ENCODE results near the gene KIT.
"Not testable (repeated sequence)": the region's sequence is repeated elsewhere in the genome, so short reads cannot be mapped to it uniquely, and the experiment has no call there.

The KIT gene

DNA sequence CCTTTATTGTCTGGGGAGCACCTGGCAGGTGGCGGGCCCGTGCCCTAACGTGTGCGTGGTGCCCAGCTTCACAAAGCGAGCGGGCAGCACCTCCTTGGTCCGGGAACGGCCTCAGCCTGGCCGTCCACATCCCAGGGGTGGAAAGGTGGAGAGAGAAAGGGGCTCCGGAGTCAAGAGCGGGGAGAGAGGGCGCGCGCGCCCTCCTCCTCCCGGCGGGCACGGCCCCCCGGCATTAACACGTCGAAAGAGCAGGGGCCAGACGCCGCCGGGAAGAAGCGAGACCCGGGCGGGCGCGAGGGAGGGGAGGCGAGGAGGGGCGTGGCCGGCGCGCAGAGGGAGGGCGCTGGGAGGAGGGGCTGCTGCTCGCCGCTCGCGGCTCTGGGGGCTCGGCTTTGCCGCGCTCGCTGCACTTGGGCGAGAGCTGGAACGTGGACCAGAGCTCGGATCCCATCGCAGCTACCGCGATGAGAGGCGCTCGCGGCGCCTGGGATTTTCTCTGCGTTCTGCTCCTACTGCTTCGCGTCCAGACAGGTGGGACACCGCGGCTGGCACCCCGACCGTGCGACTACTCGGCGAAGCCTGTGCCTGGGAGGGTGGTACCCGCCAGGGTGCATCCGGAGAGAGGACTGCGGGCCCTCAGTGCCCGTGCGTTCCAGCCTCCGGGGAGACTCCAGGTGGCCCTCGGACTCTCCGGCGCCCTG lies at the start of gene KIT:
TSS of gene KIT (plus strand) at position 407 of the 701 bp plus-strand sequence. CDS start at position 465, 58 bp downstream.
- TF ChIP-seq, protein P1, sequence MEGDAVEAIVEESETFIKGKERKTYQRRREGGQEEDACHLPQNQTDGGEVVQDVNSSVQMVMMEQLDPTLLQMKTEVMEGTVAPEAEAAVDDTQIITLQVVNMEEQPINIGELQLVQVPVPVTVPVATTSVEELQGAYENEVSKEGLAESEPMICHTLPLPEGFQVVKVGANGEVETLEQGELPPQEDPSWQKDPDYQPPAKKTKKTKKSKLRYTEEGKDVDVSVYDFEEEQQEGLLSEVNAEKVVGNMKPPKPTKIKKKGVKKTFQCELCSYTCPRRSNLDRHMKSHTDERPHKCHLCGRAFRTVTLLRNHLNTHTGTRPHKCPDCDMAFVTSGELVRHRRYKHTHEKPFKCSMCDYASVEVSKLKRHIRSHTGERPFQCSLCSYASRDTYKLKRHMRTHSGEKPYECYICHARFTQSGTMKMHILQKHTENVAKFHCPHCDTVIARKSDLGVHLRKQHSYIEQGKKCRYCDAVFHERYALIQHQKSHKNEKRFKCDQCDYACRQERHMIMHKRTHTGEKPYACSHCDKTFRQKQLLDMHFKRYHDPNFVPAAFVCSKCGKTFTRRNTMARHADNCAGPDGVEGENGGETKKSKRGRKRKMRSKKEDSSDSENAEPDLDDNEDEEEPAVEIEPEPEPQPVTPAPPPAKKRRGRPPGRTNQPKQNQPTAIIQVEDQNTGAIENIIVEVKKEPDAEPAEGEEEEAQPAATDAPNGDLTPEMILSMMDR (IDR thresholded peaks at IDR 0.05; ENCODE audit: low read length, missing control alignments): no peak
- DNase-seq (ENCODE audit: low read depth): peak; percentile 15

DNA sequence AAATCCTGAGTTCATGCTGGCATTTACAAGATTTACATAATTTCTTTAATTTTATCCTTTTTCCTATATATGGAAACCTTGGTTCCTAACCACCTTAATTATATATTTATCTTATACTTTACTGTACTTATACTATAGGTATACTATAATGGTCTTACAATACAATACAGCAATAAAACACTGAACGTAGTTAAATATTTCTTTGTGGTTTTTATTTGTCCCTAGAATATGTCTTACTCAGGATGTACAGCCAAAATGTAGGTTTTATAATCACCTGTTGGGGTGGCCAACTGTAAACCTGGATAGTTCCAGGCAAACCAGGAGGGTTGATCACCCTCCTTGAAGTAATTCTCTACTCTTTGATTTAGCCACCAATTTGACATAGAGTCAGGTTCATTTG lies 48.4 kb upstream of the KIT start:
- no peak overlapping the region for H3K4me3 ChIP-seq (replicated peaks; ENCODE audit: low read depth, low read length)
- TF ChIP-seq, protein P1 (IDR thresholded peaks at IDR 0.05; ENCODE audit: low read length, missing control alignments): no peak
- DNase-seq (ENCODE audit: low read depth): no peak

More for the DNA sequence above, at the start of gene KIT:
- H3K4me3 ChIP-seq (replicated peaks; ENCODE audit: low read depth, low read length): peak within 1 kb of the TSS; percentile 55

DNA sequence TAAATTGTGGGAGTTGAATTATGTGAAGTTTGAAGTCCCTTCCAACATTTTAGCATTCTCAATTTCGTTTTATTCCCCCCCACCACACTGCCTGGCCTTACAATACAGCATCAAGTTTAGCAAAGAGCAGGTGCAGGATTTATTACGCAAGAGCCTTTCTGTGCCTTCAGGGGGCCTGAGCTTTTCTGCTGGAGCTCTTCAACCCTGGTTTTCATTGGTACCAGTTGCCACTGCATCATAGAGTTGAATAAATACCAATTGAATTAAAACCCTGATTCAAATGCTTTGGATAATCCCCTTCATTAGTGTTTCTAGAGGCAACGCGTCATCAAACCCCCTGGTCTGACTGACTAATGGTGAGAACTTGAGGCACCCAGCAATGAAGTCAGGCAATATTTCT lies 43.6 kb upstream of the KIT start:
- TF ChIP-seq, protein P1 (IDR thresholded peaks at IDR 0.05; ENCODE audit: low read length, missing control alignments): no peak
- H3K4me3 ChIP-seq (replicated peaks; ENCODE audit: low read depth, low read length): no peak overlapping the region
- no peak for DNase-seq (ENCODE audit: low read depth)

DNA sequence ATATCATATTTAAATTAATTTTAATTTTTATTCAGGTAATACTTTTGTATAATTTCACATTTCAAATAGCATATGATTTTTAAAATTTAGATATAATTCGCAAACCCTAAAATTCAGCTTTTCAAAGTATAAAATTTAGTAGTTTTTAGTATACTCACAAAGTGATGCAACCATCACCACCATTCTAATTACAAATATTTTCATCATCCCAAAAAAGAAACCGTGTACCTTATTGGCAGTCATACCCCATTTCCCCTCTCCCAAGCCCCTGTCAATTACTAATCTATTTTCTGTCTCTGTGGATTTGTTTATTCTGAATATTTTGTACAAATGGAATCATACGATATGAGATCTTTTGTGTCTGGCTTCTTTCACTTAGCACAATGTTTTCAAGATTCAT lies 37.0 kb upstream of the KIT start:
- DNase-seq (ENCODE audit: low read depth): no peak
- no peak overlapping the region for H3K4me3 ChIP-seq (replicated peaks; ENCODE audit: low read depth, low read length)
- TF ChIP-seq, protein P1 (IDR thresholded peaks at IDR 0.05; ENCODE audit: low read length, missing control alignments): no peak

DNA sequence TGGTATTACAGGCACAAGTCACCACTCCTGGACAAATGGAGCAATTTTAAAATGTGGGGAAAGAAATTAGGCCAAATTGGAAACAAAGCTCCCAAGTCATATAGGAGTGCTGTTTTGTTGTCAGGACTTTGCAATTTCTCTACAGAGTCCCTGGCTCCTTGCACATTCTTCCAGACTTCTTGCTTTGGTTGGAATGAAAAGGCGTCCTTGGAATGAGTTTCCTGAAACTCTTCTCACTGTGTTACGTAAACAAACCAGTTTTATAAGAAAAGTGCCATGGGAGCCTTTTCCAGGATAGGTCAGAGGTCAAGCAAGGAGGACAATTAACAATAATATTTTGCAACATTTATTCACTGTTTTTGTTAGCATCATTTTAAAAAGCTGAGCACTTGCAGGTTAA lies 32.4 kb upstream of the KIT start:
- TF ChIP-seq, protein P1 (IDR thresholded peaks at IDR 0.05; ENCODE audit: low read length, missing control alignments): no peak
- no peak overlapping the region for H3K4me3 ChIP-seq (replicated peaks; ENCODE audit: low read depth, low read length)
- DNase-seq (ENCODE audit: low read depth): peak; percentile 16

DNA sequence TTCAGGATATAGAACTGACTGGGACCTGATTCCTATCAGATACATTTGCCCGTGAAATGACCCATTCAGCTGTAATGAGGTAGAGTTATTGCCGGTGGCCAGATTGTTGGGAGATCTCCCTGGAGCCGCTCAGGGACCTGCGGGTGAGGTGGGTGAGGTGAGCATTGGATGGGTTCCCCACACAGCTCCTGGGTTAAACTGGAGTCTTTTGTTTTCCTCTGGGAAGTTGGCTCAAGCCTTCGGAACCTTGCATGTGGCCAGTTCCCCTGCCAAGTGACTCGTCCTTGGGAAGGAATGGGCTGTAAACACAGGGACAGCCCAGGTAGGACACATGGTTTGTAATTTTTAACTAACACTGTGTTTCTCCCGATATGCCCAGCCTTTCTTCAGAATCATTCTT lies 31.6 kb upstream of the KIT start:
- DNase-seq (ENCODE audit: low read depth): no peak
- TF ChIP-seq, protein P1 (IDR thresholded peaks at IDR 0.05; ENCODE audit: low read length, missing control alignments): no peak
- H3K4me3 ChIP-seq (replicated peaks; ENCODE audit: low read depth, low read length): no peak overlapping the region

DNA sequence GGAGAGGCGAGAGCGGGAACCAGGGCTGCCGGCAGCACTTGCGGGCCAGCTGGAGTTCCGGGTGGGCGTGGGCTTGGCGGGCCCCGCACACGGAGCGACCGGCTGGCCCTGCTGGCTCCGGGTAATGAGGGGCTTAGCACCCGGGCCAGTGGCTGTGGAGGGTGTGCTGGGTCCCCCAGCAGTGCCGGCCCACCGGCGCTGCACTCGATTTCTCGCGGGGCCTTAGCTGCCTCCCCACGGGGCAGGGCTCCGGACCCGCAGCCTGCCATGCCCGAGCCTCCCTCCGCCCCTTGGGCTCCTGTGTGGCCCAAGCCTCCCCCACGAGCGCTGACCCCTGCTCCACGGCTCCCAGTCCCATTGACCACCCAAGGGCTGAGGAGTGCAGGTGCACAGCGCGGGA lies 25.2 kb upstream of the KIT start:
- TF ChIP-seq, protein P1 (IDR thresholded peaks at IDR 0.05; ENCODE audit: low read length, missing control alignments): no peak
- no peak for DNase-seq (ENCODE audit: low read depth)
- no peak overlapping the region for H3K4me3 ChIP-seq (replicated peaks; ENCODE audit: low read depth, low read length)

DNA sequence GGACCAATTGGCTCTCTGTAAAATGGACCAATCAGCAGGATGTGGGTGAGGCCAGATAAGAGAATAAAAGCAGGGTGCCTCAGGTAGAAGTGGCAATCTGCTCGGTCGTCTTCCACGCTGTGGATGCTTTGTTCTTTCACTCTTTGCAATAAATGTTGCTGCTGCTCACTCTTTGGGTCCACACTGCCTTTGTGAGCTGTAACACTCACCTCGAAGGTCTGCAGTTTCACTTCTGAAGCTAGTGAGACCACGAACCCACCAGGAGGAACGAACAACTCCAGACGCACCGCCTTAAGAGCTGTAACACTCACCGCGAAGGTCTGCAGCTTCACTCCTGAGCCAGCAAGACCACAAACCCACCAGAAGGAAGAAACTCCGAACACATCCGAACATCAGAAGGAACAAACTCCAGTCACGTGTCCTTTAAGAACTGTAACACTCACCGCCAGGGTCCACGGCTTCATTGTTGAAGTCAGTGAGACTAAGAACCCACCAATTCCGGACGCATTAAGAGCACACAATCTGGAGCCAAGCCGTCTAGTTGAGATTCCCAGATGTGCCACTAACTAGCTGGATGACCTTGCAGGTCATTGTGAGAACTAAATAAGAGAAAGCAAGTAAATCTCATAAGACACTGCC lies 24.5 kb upstream of the KIT start:
- not testable (repeated sequence) for DNase-seq (ENCODE audit: low read depth); H3K4me3 ChIP-seq (replicated peaks; ENCODE audit: low read depth, low read length)

Data from fibroblast of pulmonary artery (primary cell).